ENCODE measurements around the gene NFATC2.
"Not testable (repeated sequence)": the region's sequence is repeated elsewhere in the genome, so short reads cannot be mapped to it uniquely, and the experiment has no call there.

The NFATC2 gene

DNA sequence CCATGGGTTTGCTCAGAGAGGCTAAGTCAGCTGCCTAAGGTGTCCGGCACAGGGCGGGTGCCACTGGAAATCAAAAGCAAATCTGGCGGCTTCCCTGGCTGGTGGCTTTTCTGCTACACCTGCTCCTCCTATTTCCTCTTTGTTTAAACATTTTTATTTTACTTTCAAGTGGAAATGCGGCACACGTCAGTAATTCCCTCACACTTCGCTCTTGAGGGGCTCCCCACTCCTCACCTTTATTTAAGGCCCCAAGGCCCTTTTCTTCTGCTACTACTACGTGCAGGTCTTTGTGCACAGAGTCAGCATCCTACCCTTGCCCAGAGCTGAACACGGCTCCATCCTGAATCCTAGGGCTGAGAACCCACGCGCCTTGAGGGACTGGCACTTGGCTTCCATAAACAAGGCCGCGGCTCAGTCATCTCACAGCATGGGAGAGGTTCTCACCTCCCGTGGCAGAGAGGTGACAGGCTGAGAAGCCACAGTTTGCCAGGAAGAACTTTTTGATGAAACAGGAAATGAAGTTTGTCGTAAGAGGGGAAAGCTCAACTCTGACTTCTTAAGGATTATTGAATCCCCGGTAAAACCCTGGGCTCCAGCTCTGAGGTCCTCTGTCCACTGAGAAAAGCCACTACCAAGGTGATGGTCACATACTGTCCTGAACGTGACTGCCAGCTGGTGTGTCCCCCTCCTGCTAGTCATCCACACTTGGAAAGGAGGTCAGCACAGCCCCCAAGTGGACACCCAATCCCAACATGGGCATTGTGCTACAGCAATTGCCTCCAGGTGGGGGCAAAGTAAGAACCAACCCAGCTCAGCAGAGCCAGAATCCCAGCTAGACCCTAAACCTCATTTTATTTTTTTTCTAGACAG lies 48.0 kb downstream of the NFATC2 start:
- no peak for DNase-seq

- no peak for DNase-seq
Measured at GRCh38 chr20:51493346-51493791, 49.1 kb downstream of the NFATC2 start.

- DNase-seq: peak; percentile 56
Measured at GRCh38 chr20:51492167-51493092, 50.1 kb downstream of the NFATC2 start.

- DNase-seq: no peak
Measured at GRCh38 chr20:51491393-51491792, 51.1 kb downstream of the NFATC2 start.

GRCh38 chr20:51490635-51491034 lies 51.9 kb downstream of the NFATC2 start:
- no peak for DNase-seq

DNA sequence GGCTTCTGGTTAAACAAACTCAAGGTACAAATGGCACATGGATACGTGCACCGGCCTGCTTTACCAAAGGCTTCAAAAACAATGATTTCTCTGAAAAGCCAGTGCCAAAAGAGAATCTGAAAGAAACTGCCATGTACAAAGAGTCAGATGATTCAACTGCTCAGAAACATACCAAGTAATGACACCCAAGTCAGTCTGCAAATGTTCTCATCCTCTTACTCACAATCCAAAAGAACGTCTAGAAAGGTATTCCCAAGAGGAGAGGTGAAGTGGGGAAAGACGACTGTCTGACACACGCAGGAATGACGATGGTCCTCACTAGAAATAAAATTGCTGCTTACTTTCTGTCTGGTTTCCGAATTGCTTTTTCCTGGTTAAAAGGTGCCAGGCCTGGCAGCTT lies 52.9 kb downstream of the NFATC2 start:
- DNase-seq: no peak

DNA sequence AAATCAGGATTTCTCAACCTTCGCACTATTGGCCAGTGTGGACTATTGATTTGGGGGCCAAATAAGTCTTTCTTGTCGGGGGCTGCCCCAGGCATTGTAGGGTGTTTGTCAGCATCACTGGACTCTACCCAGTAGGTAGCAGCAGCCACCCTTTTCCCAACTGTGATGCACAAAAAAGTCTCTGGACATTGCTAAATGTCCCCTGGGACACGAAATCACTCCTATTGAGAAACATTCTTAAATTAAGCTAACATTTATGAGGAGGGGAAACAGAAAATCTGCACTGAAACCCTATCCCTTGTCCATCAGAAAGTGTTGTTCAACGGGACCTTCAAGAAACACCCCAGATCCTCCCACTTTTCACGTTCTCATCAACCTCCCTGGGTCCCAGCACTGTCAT lies 54.2 kb downstream of the NFATC2 start:
- peak; percentile 49 for DNase-seq

DNA sequence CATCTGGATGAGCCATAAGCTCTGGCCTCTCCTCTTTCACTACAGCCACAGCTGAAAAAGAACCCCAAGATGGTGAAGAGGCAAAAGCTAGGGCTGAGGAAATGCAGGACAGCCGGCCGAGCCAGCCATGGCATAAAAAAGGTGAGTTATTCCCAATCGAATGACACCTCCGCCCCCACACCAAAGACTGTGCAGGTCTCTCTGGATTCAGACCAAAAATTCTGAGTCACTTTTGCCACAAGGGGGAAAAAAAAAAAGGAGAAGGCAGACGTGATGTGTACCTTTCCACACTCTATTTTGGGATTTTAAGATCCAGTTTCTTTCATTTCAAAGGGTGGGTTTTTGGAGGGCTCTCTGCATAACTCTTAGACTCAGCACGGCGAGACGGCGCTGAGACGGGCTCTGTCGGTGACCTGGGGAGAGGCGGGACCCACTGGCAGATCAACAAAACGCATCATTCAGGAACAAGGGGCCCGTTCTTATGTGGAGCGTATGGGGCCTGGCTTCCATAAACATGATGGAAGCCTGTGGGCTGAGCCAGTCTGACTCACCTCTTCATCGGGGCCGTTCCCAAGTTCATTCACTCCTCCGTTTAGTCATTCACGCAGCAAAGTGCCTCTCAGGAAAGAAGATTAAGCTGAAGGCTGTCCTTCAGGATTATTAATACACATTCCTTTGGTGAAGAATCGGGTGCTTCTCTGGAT lies 54.8 kb downstream of the NFATC2 start:
- peak; percentile 79 for DNase-seq

- DNase-seq: no peak
Measured at GRCh38 chr20:51487076-51487475, 55.4 kb downstream of the NFATC2 start.

DNA sequence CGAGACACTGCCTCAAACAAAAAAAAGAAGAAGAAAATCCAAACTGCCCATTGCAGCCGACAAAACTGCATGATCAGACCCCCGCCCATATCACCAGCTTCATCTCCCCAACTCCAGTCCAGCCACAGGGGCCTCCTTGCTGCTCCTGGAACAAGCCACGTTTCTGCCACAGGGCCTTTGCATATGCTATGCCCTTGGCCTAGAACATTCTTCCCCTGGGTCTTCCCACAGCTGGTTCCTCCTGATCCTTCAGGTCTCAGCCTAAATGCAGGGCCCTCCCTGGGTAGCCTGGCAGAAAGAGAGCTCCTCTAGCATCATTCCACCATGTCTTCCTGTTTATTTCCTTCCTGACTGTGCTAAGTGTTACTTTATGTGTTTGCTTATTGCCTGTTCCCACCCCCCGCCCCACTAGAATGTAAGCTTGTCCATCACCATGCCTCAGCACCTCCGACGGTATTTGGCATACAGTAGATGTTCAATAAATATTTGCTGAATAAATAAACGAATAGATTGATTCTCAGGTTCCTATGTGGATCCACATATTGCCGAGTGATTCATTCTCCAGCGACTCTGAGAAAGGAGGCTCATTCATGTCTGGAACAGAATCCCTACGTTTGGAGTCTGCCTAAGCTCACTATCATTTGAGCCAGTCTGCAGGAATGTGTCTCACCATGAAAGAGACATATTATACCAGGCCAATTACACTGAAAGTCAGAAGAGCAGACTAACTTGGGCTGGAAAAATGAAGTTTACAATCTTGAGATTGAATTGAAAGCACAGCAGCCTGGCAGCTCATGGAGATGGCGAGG lies 56.1 kb downstream of the NFATC2 start:
- DNase-seq: peak; percentile 46

DNA sequence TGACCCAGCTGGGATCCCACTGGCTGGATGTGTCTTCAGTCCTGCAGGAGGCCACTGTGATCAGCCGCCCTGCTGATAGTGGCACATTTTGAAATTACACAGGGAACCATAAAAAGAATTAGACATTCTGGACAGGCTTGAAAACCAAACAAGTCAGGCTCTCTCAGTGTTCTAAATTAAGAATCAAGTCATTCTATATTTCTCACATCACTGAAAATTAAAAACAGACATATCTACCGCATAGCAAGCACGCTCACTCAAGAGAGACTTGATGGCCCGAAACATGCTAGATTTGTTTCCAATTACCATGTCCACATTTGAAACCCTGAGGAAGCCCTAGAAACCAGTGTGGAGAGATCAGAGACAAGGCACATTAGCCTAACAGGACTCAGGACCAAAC lies 57.7 kb downstream of the NFATC2 start:
- DNase-seq: peak; percentile 71

- DNase-seq: no peak
Measured at GRCh38 chr20:51484141-51484815, 58.2 kb downstream of the NFATC2 start.

DNA sequence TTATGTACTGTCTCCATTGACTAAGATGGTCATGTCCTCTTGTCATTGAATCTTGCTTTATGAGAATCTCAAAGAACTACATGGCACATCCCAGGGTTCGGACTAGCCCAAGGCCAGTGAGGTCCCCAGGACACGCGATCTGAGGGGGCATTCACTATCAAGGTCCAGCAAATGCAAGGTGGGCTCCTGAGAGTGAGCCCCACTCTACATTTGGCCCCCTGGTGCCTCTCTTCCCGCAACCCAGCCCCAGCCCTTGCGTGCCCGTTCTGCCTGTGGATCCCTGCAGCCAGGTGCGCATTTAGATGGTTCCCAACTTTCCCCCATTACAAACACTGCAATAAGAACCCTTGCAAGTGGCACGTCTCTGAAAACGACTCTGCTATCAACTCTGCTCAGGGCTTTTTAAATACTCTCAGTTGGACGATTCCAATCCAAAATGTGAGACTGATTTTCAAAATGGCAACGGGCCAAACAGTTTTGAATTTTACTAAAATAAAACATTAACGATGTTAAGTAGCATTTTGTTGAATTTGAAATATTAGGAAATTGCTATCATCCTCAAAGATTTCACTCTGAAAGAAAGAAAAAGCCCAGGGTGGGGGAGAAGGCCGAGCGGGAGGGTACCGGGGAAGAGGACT lies 59.6 kb downstream of the NFATC2 start:
- DNase-seq: no peak

DNA sequence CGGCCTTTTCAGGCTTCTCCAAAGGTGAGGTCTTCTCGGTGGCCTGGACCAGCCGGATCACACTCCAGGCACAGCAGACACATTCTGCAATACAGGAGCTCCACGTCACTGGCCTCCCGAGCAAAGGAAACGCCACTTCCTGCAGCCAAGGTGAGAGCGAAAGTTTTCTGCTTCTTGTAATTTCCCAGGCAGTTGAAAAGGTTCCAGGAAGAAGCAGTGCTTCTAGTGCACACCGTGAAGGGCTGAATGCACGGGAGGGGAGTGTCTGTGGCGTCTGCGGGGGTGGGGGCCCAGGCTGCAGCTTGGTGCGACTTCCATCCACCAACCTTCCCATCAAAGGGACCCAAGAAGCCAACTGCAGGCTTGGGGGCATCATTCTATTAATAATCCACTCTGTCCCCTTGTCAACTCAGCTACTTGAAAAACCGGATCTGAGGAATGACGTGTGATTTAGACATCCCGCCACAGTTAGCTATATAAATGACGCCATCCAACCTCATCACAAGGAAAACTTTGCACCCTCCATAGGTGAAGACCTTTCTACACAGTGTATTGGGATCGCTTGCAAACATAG lies 61.1 kb downstream of the NFATC2 start:
- DNase-seq: no peak

- no peak for DNase-seq
Measured at GRCh38 chr20:51480507-51481270, 61.8 kb downstream of the NFATC2 start.

DNA sequence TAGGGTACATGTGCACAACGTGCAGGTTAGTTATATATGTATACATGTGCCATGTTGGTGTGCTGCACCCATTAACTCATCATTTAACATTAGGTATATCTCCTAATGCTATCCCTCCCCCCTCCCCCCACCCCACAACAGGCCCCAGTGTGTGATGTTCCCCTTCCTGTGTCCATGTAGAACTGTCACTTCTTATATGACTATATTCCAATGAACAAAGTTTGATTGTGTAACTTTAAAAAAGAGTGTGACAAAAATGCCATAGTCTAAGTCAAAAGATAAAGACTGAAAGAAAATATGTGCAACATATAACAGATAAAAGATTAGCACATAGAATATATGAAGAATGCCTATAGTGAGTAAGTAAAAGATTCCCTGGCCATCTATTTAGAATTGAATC lies 66.4 kb downstream of the NFATC2 start:
- DNase-seq: not testable (repeated sequence)

DNA sequence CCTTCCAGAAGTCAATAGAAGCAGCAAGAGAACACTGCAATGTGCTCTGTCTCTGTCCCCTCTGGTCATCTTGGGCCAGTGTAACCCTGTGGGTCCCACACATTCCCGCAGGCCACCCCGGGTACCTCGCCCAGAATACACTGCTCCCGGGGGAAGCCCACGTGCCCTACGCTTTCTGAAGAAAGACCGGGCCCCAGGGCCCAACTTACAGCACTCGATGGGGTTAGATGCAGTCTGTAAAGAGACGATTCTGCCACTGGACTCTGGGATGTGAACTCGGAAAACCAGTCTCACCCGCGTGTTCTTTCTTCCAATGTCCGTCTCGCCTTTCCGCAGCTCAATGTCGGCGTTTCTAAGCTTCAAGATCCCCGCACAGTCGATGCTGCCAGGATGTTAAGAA lies 68.7 kb downstream of the NFATC2 start:
- no peak for DNase-seq

- DNase-seq: no peak
Measured at GRCh38 chr20:51473256-51473655, 69.3 kb downstream of the NFATC2 start.

- no peak for DNase-seq
Measured at GRCh38 chr20:51470907-51471411, 71.6 kb downstream of the NFATC2 start.

DNA sequence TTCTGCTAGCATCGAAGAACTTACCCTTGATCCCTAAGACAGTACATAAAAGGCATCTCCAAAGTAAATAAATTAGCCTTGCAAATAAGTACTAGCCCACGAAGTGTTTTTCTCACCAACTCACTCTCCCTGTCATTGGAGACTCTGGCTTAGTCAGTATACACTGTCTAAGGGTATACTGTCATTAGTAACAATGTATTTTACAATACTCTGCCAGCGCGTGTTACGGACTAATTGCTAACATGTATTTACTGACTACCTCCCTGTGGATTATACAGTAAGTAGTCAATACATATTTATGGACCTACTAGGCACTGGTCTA lies 72.1 kb downstream of the NFATC2 start:
- no peak for DNase-seq

All from fibroblast of skin of scalp (primary cell).